Endothelial cell of coronary artery (primary cell): Measurements from ENCODE around the gene REELD1. TPM values are rescaled to one million over a fixed set of nuclear protein-coding genes. Genes with fewer than 3 reads are reported as not detected.

ENCODE experiments used
- total RNA-seq: library from RNA; depleted of rRNA; stranded (reverse); fragments of >200 nt; gene quantifications from 2 replicates; pipeline ENCODE4 v1.2.3, GENCODE V29; 2014

REELD1 gene
- not detected in 2 replicates for total RNA-seq

DNA sequence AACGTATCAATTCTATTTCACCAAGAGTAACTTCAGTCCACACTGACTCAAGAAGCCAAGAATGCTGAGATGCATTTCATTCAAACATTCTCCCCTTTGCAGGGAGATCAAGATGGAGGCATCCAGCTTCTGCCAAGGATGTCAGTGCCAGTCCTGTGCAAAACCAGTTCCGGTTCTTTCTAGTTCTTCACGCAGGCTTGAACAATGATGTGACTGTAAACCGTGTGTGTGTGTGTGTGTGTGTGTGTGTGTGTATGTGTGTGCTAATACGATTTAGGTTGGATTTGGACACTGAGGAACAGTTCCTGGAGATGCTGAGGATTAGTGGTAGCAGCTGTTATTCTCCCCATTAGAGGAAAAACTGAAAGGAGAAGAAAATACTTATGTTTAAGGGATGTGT lies at the start of gene REELD1:
REELD1 (plus strand) TSS at position 301 of the 400 bp plus-strand sequence. CDS start 2,415 bp downstream, outside the sequence.

DNA sequence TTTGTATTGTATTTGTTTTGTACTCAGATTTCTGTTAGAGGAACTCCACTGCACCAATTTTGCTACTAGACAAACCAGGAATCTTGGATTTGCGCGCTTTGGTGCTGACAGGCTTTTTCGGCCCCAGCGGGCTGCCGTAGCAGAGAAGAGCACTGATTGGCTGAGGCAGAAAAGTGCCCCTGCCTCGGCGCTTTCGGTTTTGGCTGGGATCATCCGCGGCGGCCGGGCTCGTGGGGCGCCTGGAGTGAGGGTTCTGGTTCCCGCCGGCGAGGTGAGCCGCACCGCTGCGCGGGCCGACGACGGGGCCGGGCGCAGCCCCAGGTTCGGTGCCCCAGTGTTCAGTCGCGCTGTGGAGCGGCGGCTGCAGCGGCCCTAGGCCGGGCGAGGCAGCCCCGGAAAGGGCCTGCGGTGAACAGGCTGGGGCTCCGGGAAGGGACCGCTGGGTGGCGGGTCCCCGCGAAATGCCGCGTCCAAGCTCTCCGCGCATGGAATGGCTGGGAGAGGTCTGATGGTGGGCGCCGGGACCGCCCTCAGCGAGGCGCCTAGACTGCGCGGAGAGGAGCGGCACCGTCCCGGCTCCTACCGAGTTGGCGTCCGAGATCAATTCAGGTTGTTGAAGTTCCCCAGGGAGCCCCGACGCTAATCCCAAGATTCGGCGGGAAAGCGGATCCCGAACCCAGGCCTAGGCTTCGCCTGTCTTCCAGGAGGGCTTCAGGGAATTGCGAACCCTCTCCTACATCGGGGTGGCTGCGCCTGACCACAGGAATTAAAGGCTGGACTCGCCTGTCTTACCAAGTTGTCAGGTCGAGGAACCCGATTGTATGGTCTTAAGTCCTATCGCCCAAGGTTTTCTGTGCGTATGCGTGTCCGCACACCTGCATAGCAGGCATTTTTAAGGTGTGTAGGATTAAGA lies 38.5 kb upstream of the REELD1 start, which contains the start of gene LSM6:
LSM6 (plus strand) TSS at position 178 of the 913 bp plus-strand sequence. CDS start 7,204 bp downstream, outside the sequence.

Other genes with a start within 250 kb of the REELD1 start
- 35.8 TPM in 2 replicates for gene LSM6, start 38.8 kb upstream of the REELD1 start, total RNA-seq